ENCODE data around the gene MEAF6. TPM values are rescaled to one million over a fixed set of nuclear protein-coding genes. Genes with fewer than 3 reads are reported as not detected.
"Not testable (repeated sequence)": the region's sequence is repeated elsewhere in the genome, so short reads cannot be mapped to it uniquely, and the experiment has no call there.

MEAF6 gene
- total RNA-seq = 74.2 TPM

- peak; percentile 81 for DNase-seq (ENCODE audit: low spot score)
Measured at GRCh38 chr1:37514350-37515184, at the start of gene MEAF6. Gene MEAF6 (minus strand): TSS chr1:37514766. CDS start chr1:37514746, 20 bp downstream.

GRCh38 chr1:37562984-37563383, 48.4 kb upstream of the MEAF6 start:
- no peak for DNase-seq (ENCODE audit: low spot score)

- DNase-seq (ENCODE audit: low spot score) = no peak
Measured at GRCh38 chr1:37561133-37562132, 46.9 kb upstream of the MEAF6 start.

- no peak for DNase-seq (ENCODE audit: low spot score)
Measured at GRCh38 chr1:37560401-37561132, 46.0 kb upstream of the MEAF6 start.

GRCh38 chr1:37559957-37560379, 45.4 kb upstream of the MEAF6 start:
- DNase-seq (ENCODE audit: low spot score) = peak; percentile 28

- no peak for DNase-seq (ENCODE audit: low spot score)
Measured at GRCh38 chr1:37559080-37559479, 44.5 kb upstream of the MEAF6 start.

GRCh38 chr1:37558411-37558810, 43.8 kb upstream of the MEAF6 start:
- DNase-seq (ENCODE audit: low spot score) = no peak

GRCh38 chr1:37557402-37557801, 42.8 kb upstream of the MEAF6 start:
- DNase-seq (ENCODE audit: low spot score) = no peak

- peak; percentile 91 for DNase-seq (ENCODE audit: low spot score)
Measured at GRCh38 chr1:37556712-37557196, 42.2 kb upstream of the MEAF6 start, which contains the start of gene DNALI1. Gene DNALI1 (plus strand): TSS chr1:37556940. CDS start chr1:37556995, 55 bp downstream.

- peak; percentile 96 for DNase-seq (ENCODE audit: low spot score)
Measured at GRCh38 chr1:37553927-37554808, 39.6 kb upstream of the MEAF6 start, which contains the start of gene SNIP1. Gene SNIP1 (minus strand): TSS chr1:37554293. CDS start chr1:37554229, 64 bp downstream.

GRCh38 chr1:37553598-37553926, 39.0 kb upstream of the MEAF6 start:
- DNase-seq (ENCODE audit: low spot score) = no peak

- no peak for DNase-seq (ENCODE audit: low spot score)
Measured at GRCh38 chr1:37549341-37549740, 34.8 kb upstream of the MEAF6 start.

GRCh38 chr1:37545019-37545418, 30.5 kb upstream of the MEAF6 start:
- DNase-seq (ENCODE audit: low spot score) = no peak

GRCh38 chr1:37544530-37544929, 30.0 kb upstream of the MEAF6 start:
- DNase-seq (ENCODE audit: low spot score) = no peak

- DNase-seq (ENCODE audit: low spot score) = no peak
Measured at GRCh38 chr1:37540036-37540785, 25.6 kb upstream of the MEAF6 start.

GRCh38 chr1:37539154-37539553, 24.6 kb upstream of the MEAF6 start:
- DNase-seq (ENCODE audit: low spot score) = not testable (repeated sequence)

- no peak for DNase-seq (ENCODE audit: low spot score)
Measured at GRCh38 chr1:37537378-37537777, 22.8 kb upstream of the MEAF6 start.

- no peak for DNase-seq (ENCODE audit: low spot score)
Measured at GRCh38 chr1:37533317-37534093, 18.9 kb upstream of the MEAF6 start.
